GM12878 (cell line): ENCODE data around the gene ZNF444. TPM values are rescaled to one million over a fixed set of nuclear protein-coding genes. Genes with fewer than 3 reads are reported as not detected.
A peak's percentile ranks its signal among the peaks of the same experiment; 100 is the strongest.

Experiments used
- ATAC-seq: fragments of 200-7000 bp; cut with Tn5 transposase; 3 replicates; pipeline ENCODE4 v1.9.1; 2020; ENCODE audit warnings: mild to moderate bottlenecking, moderate library complexity
- BruUV-seq: library from RNA; stranded (reverse); fragments of 400-500 nt; replicated peaks from 2 replicates; lab custom pipeline; 2021; lab: Mats Ljungman, UMichigan
- CTCF ChIA-PET: fragments of 300-600 bp; sonication (Branson Sonifier 250); formaldehyde crosslinking; extraction: SDS; loops from one replicate; lab custom pipeline; 2021; ENCODE audit warnings: inconsistent platforms; lab: Yijun Ruan, JAX
- POLR2A ChIA-PET: fragments of 350-600 bp; formaldehyde crosslinking; extraction: SDS; loops from one replicate; lab custom pipeline; 2021; ENCODE audit warnings: inconsistent platforms; lab: Charles Lee
- RAD21 ChIA-PET: fragments of 300-600 bp; sonication (Branson Sonifier 250); formaldehyde crosslinking; loops from one replicate; lab custom pipeline; 2023; ENCODE audit warnings: antibody characterized with exemption; ENCODE audit not compliant: unreplicated experiment; lab: Charles Lee
- SMC1A ChIA-PET: fragments of 300-600 bp; sonication (Branson Sonifier 250); formaldehyde crosslinking; loops from one replicate; lab custom pipeline; 2023; ENCODE audit not compliant: unreplicated experiment, uncharacterized antibody; lab: Charles Lee
- DNase-seq: peaks from one replicate; pipeline ENCODE4 v3.0.0-alpha.2; 2011; ENCODE audit warnings: low read depth, low spot score
- FAIRE-seq: peaks from 3 replicates; lab custom pipeline; 2011; peaks lifted over from hg19 to GRCh38; lab: Jason Lieb, UNC
- H2AFZ ChIP-seq: 2 replicates; pipeline ENCODE4 v1.6.0; 2011; ENCODE audit warnings: low read depth, low read length, control low read depth; ENCODE audit not compliant: control insufficient read depth
- H3K27ac ChIP-seq: 2 replicates; pipeline ENCODE4 v1.5.1; 2011; ENCODE audit warnings: control low read depth; ENCODE audit not compliant: control insufficient read depth, insufficient read depth
- H3K27me3 ChIP-seq, 2 experiments: replicated peaks in 1 of 2; 2 replicates each; pipeline versions ENCODE4 v1.6.0 to v1.6.1; 2011; ENCODE audit warnings: low read length in 1 of 2; ENCODE audit not compliant: control insufficient read depth in 2 of 2, insufficient read depth in 2 of 2
- H3K36me3 ChIP-seq, 2 experiments: 2 replicates each; pipeline ENCODE4 v1.5.1; 2011; ENCODE audit warnings: low read length in 1 of 2; ENCODE audit not compliant: control insufficient read depth in 2 of 2, insufficient read depth in 2 of 2
- H3K4me1 ChIP-seq: 2 replicates; pipeline ENCODE4 v1.6.1; 2011; ENCODE audit warnings: mild to moderate bottlenecking, low read length, moderate library complexity, mixed read lengths; ENCODE audit not compliant: control insufficient read depth, insufficient read depth
- H3K4me2 ChIP-seq: 2 replicates; pipeline ENCODE4 v1.6.0; 2011; ENCODE audit warnings: control low read depth; ENCODE audit not compliant: control insufficient read depth, insufficient read depth
- H3K4me3 ChIP-seq: fragments of 200-600 bp; sonication (generic); 2 replicates; pipeline ENCODE4 v1.5.1; 2016
- H3K79me2 ChIP-seq: 2 replicates; pipeline ENCODE4 v1.6.0; 2011; ENCODE audit warnings: low read length; ENCODE audit not compliant: control insufficient read depth, insufficient read depth
- H3K9ac ChIP-seq: 2 replicates; pipeline ENCODE4 v1.8.0; 2011; ENCODE audit warnings: low read length, control low read depth, mixed read lengths; ENCODE audit not compliant: control insufficient read depth, insufficient read depth
- H3K9me3 ChIP-seq: replicated peaks from 3 replicates; pipeline ENCODE4 v1.5.1; 2011; ENCODE audit warnings: mild to moderate bottlenecking, low read length; ENCODE audit not compliant: control insufficient read depth, insufficient read depth
- H4K20me1 ChIP-seq: 2 replicates; pipeline ENCODE4 v1.6.0; 2011; ENCODE audit not compliant: control insufficient read depth, insufficient read depth
- BRCA1 ChIP-seq: IDR thresholded peaks from 2 replicates; pipeline ENCODE4 v1.6.1; 2011; ENCODE audit warnings: low read depth, low read length, improper control_type of control experiment
- DPF2 ChIP-seq: fragments of 450-650 bp; IDR thresholded peaks from 2 replicates; pipeline ENCODE4 v1.6.1; 2017; ENCODE audit warnings: mild to moderate bottlenecking
- IRF4 ChIP-seq: IDR thresholded peaks from 2 replicates; pipeline ENCODE4 v1.6.1; 2011; ENCODE audit warnings: low read depth, low read length
- POLR2A ChIP-seq: IDR thresholded peaks from 2 replicates; pipeline ENCODE4 v1.6.1; 2011; ENCODE audit warnings: low read depth, mild to moderate bottlenecking, low read length
- POLR2AphosphoS5 ChIP-seq: IDR thresholded peaks from 2 replicates; pipeline ENCODE4 v1.6.1; 2011; ENCODE audit warnings: mild to moderate bottlenecking, low read length, inconsistent platforms
- POU2F2 ChIP-seq: IDR thresholded peaks from 3 replicates; pipeline ENCODE4 v1.6.1; 2011; ENCODE audit warnings: low read depth, mild to moderate bottlenecking, low read length, borderline replicate concordance
- WGBS: methylation state at CpG from one replicate; pipeline ENCODE4 v1.1.6; 2016; ENCODE audit warnings: low lambda C conversion rate; ENCODE audit not compliant: insufficient replicate concordance, insufficient coverage; ENCODE audit errors: missing lambda C conversion rate; 5-methylcytosine and 5-hydroxymethylcytosine counted together
- in situ Hi-C: fragments of 300-500 bp; cut with MboI; formaldehyde crosslinking; loops from 9 replicates; pipeline ENCODE4 v1.14.3; 2018; ENCODE audit warnings: mixed read lengths
- intact Hi-C: fragments of 100-400 bp; cut with micrococcal nuclease; formaldehyde crosslinking; loops from one replicate; pipeline ENCODE4 v1.14.2; 2022; ENCODE audit not compliant: unreplicated experiment
- polyA plus RNA-seq, 11 experiments: library from polyadenylated mRNA; depleted of rRNA in 4 of 11; unstranded in 6 of 11; stranded (reverse) in 5 of 11; fragments of >200 nt; fragmentation: Nextera tagmentation in 4 of 11; fragmentation: Illumina TruSeq in 1 of 11; extraction: Ambion mirVana in 4 of 11; extraction: Trizol in 1 of 11; gene quantifications; 1 replicate in 1 of 11; 2 replicates in 10 of 11; pipeline versions ENCODE4 v1.2.1 to v1.2.3, GENCODE V29; 2011 to 2016; ENCODE audit warnings: inconsistent platforms in 2 of 11, missing spikeins in 2 of 11, low read depth in 1 of 11
- total RNA-seq, 4 experiments: library from RNA; depleted of rRNA in 3 of 4; stranded (reverse); fragments of >200 nt in 3 of 4; fragmentation: Illumina TruSeq in 1 of 4; extraction: Trizol in 1 of 4; gene quantifications; 2 replicates each; pipeline versions ENCODE4 v1.2.1 to v1.2.3, GENCODE V29; 2013 to 2021

ZNF444 gene
- total and polyA plus RNA-seq, 10 of the 15 experiments (the other 5 are each of a cell fraction or from before 2014, with no cell fraction given), result 0.45 to 28.2 (median 11.6) TPM

- Histone ChIP-seq H3K27me3 (no peaks in the 10 kb centered on the region), H3K36me3 (peaks cover 7 to 17% of the 10 kb centered on the region in 2 experiments; a peak in 3 of 4 replicates), H3K4me3 (no peak overlapping the region), H3K4me1 (no peaks in the 10 kb centered on the region), H2AFZ (no peak overlapping the region), H3K9me3 (peaks cover 11% of the 10 kb centered on the region; the same call in 2 of the 3 replicates), H3K9ac (no peak overlapping the region), H3K27ac (no peak overlapping the region), H3K79me2 (no peaks in the 10 kb centered on the region; the same call in 1 of the 2 replicates), H4K20me1 (no peaks in the 10 kb centered on the region), H3K4me2 (no peak overlapping the region)
- ATAC-seq (no peak), DNase-seq (no peak), FAIRE-seq (no peak)
- SMC1A ChIA-PET, result no interaction called here
- RAD21 ChIA-PET, result no interaction called here
- intact Hi-C loops (no loop called here), in situ Hi-C loops (no loop called here)
- 88% methylated on average over 33 of the region's 38 CpGs for WGBS
- no TSS peak for BruUV-seq
- POLR2A ChIA-PET, result no interaction called here
- TF ChIP-seq IRF4, result 0 out of 2 replicates have a peak, but pooled peaks have one; percentile 53
- TF ChIP-seq DPF2, result no peak
- CTCF ChIA-PET, result interaction anchor here (1.9 kb wide), 1 partner anchor 26 kb away, joined by 8 read pairs; no protein-coding TSS in a partner anchor
Observed at GRCh38 chr19:56091751-56092546, 49.1 kb upstream of the ZNF444 start.

- Histone ChIP-seq H3K27me3 (no peaks in the 10 kb centered on the region), H3K27ac (no peak overlapping the region), H3K9me3 (peaks cover 11% of the 10 kb centered on the region; the same call in 2 of the 3 replicates), H3K79me2 (no peaks in the 10 kb centered on the region; the same call in 1 of the 2 replicates), H3K4me2 (no peak overlapping the region), H2AFZ (no peak overlapping the region), H3K9ac (no peak overlapping the region), H4K20me1 (no peaks in the 10 kb centered on the region), H3K36me3 (peaks cover 10 to 17% of the 10 kb centered on the region in 2 experiments; a peak in 3 of 4 replicates), H3K4me3 (no peak overlapping the region), H3K4me1 (no peaks in the 10 kb centered on the region)
- TF ChIP-seq BRCA1, result no peak
- 0 out of 2 replicates have a peak, but pooled peaks have one; percentile 30 for TF ChIP-seq POLR2A
- TF ChIP-seq POLR2AphosphoS5, result peak; percentile 70
- no peak for TF ChIP-seq POU2F2
- in situ Hi-C loops (no loop called here), intact Hi-C loops (no loop called here)
- 96% methylated on average over 32 of the region's 32 CpGs for WGBS
- ChIA-PET RAD21 (no interaction called here), SMC1A (no interaction called here), CTCF (no interaction called here), POLR2A (no interaction called here)
- FAIRE-seq (no peak), ATAC-seq (no peak), DNase-seq (no peak)
- no TSS peak for BruUV-seq
Observed at GRCh38 chr19:56092685-56093631, 48.1 kb upstream of the ZNF444 start.
